ENCODE data around the gene C9. TPM values are rescaled to one million over a fixed set of nuclear protein-coding genes. Genes with fewer than 3 reads are reported as not detected.
"Not testable (repeated sequence)": the region's sequence is repeated elsewhere in the genome, so short reads cannot be mapped to it uniquely, and the experiment has no call there.

Gene C9
- total RNA-seq, 4 donors from 2014 or later = not detected

DNA sequence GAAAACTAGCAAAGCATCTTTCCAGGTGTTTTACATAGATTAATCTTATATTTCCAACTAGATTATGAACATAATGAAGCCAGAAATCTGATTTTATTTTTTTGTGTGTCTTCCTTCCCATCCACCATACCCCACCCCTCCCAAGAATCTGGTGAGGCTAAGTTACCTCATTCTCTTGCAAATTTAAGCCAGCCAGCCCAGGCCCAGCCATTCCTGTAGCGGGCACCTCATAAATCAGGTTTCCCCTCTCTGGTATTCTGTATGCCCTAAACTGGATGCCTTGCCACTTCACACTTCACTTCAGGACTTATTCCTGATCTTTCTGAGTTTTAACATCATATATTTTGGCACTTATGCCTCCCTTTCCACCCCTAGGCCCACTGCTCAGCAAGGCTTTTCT, 21.8 kb downstream of the C9 start:
- H3K9me3 ChIP-seq = no peaks in the 10 kb centered on the region
- H3K4me1 ChIP-seq = no peaks in the 10 kb centered on the region
- TF ChIP-seq POLR2A (IDR thresholded peaks at IDR 0.05) = no peak
- H3K27ac ChIP-seq = no peak overlapping the region
- WGBS, 2 donors (ENCODE audit: low coverage in 1 of 2) = 94 to 100% methylated on average over 1 of the region's 1 CpG
- intact Hi-C loops (cut with DNase I; ENCODE audit: low total_unique reads) = no loop called here
- in situ Hi-C loops (cut with MboI; ENCODE audit: low pct_ligation_motif_present in 1 of 4, low pct_unique_long_range_greater_than_20kb in 1 of 4, low sequenced_read_pairs in 3 of 4) = no loop called here
- H3K36me3 ChIP-seq = no peaks in the 10 kb centered on the region
- no peak overlapping the region for H3K4me3 ChIP-seq
- DNase-seq = no peak
- no peaks in the 10 kb centered on the region for H3K27me3 ChIP-seq

DNA sequence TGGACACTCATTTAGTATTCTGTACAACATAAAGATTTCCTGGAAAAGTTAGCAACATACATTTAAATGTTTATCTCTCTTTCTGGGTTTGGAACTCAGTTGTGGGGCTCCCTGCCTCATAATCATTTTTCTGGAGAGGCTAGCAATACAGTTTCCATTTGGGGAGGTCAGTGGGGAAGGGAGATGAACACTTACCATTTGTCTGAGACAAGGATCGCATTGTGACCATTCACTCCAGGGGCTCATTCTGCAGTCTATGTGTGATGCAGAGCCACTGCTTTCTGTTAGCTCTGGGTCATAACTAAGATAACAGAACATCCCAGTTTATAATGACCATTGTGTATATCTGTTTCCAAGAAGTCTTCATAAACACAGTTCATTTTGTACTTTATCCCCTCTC, 22.4 kb downstream of the C9 start:
- Histone ChIP-seq H3K4me1 (no peaks in the 10 kb centered on the region), H3K4me3 (no peak overlapping the region), H3K9me3 (no peaks in the 10 kb centered on the region), H3K27ac (no peak overlapping the region), H3K36me3 (no peaks in the 10 kb centered on the region), H3K27me3 (no peaks in the 10 kb centered on the region)
- TF ChIP-seq POLR2AphosphoS5 (IDR thresholded peaks at IDR 0.05) (no peak), POLR2A (IDR thresholded peaks at IDR 0.05) (no peak), EP300 (IDR thresholded peaks at IDR 0.05; ENCODE audit: low read depth) (no peak)
- TF ChIP-seq, protein P1, sequence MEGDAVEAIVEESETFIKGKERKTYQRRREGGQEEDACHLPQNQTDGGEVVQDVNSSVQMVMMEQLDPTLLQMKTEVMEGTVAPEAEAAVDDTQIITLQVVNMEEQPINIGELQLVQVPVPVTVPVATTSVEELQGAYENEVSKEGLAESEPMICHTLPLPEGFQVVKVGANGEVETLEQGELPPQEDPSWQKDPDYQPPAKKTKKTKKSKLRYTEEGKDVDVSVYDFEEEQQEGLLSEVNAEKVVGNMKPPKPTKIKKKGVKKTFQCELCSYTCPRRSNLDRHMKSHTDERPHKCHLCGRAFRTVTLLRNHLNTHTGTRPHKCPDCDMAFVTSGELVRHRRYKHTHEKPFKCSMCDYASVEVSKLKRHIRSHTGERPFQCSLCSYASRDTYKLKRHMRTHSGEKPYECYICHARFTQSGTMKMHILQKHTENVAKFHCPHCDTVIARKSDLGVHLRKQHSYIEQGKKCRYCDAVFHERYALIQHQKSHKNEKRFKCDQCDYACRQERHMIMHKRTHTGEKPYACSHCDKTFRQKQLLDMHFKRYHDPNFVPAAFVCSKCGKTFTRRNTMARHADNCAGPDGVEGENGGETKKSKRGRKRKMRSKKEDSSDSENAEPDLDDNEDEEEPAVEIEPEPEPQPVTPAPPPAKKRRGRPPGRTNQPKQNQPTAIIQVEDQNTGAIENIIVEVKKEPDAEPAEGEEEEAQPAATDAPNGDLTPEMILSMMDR (IDR thresholded peaks at IDR 0.05) = no peak
- 96% methylated on average over 1 of the region's 1 CpG; no CpG with 5 or more reads in 1 of the 2 donors for WGBS, 2 donors (ENCODE audit: low coverage in 1 of 2)
- intact Hi-C loops (cut with DNase I; ENCODE audit: low total_unique reads) = no loop called here
- no peak for DNase-seq
- in situ Hi-C loops (cut with MboI; ENCODE audit: low pct_ligation_motif_present in 1 of 4, low pct_unique_long_range_greater_than_20kb in 1 of 4, low sequenced_read_pairs in 3 of 4) = no loop called here

DNA sequence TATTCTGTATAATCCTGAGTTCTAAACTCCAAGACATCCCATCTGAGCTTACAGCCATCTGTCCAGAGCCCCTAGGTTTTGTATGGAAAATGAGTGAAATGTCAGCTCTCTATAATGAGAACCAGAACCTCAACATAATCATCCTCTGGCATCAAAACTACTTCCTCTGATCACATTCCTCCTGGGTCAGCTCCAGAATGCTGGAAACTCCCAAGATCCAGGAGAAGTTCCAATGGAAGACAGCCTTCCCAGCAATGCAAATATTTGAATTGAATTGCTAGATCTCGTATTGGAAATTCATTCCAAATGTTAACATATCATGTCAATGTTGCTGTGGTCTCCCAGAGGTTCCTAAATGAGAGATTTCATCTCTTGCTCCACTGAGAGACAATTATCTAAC, 23.8 kb downstream of the C9 start:
- no peak overlapping the region for H3K27ac ChIP-seq
- no peak for DNase-seq
- H3K36me3 ChIP-seq = no peaks in the 10 kb centered on the region
- H3K27me3 ChIP-seq = no peaks in the 10 kb centered on the region
- in situ Hi-C loops (cut with MboI; ENCODE audit: low pct_ligation_motif_present in 1 of 4, low pct_unique_long_range_greater_than_20kb in 1 of 4, low sequenced_read_pairs in 3 of 4) = no loop called here
- no peaks in the 10 kb centered on the region for H3K9me3 ChIP-seq
- intact Hi-C loops (cut with DNase I; ENCODE audit: low total_unique reads) = no loop called here
- WGBS, 2 donors (ENCODE audit: low coverage in 1 of 2) = 41 to 60% methylated on average over 1 of the region's 1 CpG
- no peak overlapping the region for H3K4me3 ChIP-seq
- TF ChIP-seq POLR2A (IDR thresholded peaks at IDR 0.05) (no peak), POLR2AphosphoS5 (IDR thresholded peaks at IDR 0.05) (no peak), EP300 (IDR thresholded peaks at IDR 0.05; ENCODE audit: low read depth) (no peak)
- TF ChIP-seq, protein P1 (IDR thresholded peaks at IDR 0.05) = no peak
- no peaks in the 10 kb centered on the region for H3K4me1 ChIP-seq

GRCh38 chr5:39337252-39337915, 26.9 kb downstream of the C9 start:
- WGBS, 2 donors (ENCODE audit: low coverage in 1 of 2) = 71 to 80% methylated on average over 1 of the region's 1 CpG
- H3K27ac ChIP-seq = no peak overlapping the region
- in situ Hi-C loops (cut with MboI; ENCODE audit: low pct_ligation_motif_present in 1 of 4, low pct_unique_long_range_greater_than_20kb in 1 of 4, low sequenced_read_pairs in 3 of 4) (no loop called here), intact Hi-C loops (cut with DNase I; ENCODE audit: low total_unique reads) (no loop called here)
- H3K4me1 ChIP-seq = no peaks in the 10 kb centered on the region
- no peaks in the 10 kb centered on the region for H3K9me3 ChIP-seq
- H3K4me3 ChIP-seq = no peak overlapping the region
- DNase-seq = no peak
- no peaks in the 10 kb centered on the region for H3K27me3 ChIP-seq
- TF ChIP-seq POLR2AphosphoS5 (IDR thresholded peaks at IDR 0.05) (no peak), EP300 (IDR thresholded peaks at IDR 0.05; ENCODE audit: low read depth) (no peak), POLR2A (IDR thresholded peaks at IDR 0.05) (no peak)
- TF ChIP-seq, protein P1 (IDR thresholded peaks at IDR 0.05) = no peak
- H3K36me3 ChIP-seq = no peaks in the 10 kb centered on the region

- intact Hi-C loops (cut with DNase I; ENCODE audit: low total_unique reads); in situ Hi-C loops (cut with MboI; ENCODE audit: low pct_ligation_motif_present in 1 of 4, low pct_unique_long_range_greater_than_20kb in 1 of 4, low sequenced_read_pairs in 3 of 4): not testable (repeated sequence)
- WGBS, 2 donors (ENCODE audit: low coverage in 1 of 2) = 87% methylated on average over 9 of the region's 27 CpGs; no CpG with 5 or more reads in 1 of the 2 donors
Observed at GRCh38 chr5:39334296-39334695, 30.0 kb downstream of the C9 start.

More at GRCh38 chr5:39334296-39334695, 30.0 kb downstream of the C9 start:
- H3K27ac ChIP-seq, DNase-seq, H3K4me1 ChIP-seq, H3K36me3 ChIP-seq, H3K4me3 ChIP-seq, H3K9me3 ChIP-seq, H3K27me3 ChIP-seq: not testable (repeated sequence)

Measured in transverse colon (tissue), 4 donors.